ENCODE data around the gene ZNF3.
A peak's percentile ranks its signal among the peaks of the same experiment; 100 is the strongest.

Gene ZNF3

DNA sequence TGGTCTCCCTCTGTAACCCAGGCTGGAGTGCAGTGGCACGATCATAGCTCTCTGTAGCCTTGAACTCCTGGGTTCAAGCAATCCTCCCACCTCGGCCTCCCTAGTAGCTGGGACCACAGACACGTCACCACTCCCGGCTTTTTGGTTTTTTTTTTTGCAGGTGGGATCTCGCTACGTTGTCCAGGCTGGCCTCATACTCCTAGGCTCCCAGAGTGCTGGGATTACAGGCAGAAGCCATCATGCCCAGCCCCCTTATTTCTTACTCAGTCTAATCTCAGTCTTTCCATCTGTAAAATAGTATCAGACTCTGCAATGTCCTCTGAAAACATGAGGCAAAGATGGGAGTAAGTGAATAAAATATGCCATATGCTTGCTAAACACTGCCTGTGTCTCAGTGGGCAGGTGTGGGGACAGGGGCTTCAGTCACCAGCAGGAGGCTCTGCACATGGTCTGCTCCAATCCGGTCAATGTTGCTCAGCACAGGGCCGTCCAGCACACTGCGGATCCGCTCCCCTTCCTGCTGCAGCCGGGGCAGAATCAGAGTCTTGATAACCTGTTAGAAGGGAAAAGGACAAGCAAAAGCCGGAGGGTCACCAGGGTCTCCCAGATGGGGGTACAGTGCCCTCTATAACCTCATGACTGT lies 28.1 kb upstream of the ZNF3 start:
- DNase-seq (ENCODE audit: low spot score) = peak; percentile 59

- DNase-seq (ENCODE audit: low spot score) = no peak
Measured at GRCh38 chr7:100107890-100108289, 26.4 kb upstream of the ZNF3 start.

- DNase-seq (ENCODE audit: low spot score) = no peak
Measured at GRCh38 chr7:100107125-100107737, 25.7 kb upstream of the ZNF3 start.

GRCh38 chr7:100106633-100107032 lies 25.1 kb upstream of the ZNF3 start:
- DNase-seq (ENCODE audit: low spot score) = no peak

DNA sequence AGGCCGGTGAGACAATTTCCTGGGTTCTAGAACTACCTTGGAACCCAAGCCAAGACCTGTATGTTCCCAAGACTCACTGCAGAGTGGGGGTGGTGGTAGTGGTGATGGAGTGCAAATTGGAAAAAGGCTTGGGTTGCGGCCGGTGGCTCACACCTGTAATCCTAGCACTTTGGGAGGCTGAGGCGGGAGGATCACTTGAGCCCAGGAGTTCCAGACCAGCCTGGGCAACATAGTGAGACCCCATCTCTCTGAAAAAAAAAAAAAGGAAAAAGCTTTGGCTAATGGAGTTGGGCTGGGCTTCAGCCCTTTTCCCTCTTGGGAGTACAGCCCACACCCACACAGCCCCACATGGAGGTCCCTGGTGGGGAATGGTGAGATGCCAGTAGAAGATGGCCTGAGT lies 24.0 kb upstream of the ZNF3 start:
- no peak for DNase-seq (ENCODE audit: low spot score)

DNA sequence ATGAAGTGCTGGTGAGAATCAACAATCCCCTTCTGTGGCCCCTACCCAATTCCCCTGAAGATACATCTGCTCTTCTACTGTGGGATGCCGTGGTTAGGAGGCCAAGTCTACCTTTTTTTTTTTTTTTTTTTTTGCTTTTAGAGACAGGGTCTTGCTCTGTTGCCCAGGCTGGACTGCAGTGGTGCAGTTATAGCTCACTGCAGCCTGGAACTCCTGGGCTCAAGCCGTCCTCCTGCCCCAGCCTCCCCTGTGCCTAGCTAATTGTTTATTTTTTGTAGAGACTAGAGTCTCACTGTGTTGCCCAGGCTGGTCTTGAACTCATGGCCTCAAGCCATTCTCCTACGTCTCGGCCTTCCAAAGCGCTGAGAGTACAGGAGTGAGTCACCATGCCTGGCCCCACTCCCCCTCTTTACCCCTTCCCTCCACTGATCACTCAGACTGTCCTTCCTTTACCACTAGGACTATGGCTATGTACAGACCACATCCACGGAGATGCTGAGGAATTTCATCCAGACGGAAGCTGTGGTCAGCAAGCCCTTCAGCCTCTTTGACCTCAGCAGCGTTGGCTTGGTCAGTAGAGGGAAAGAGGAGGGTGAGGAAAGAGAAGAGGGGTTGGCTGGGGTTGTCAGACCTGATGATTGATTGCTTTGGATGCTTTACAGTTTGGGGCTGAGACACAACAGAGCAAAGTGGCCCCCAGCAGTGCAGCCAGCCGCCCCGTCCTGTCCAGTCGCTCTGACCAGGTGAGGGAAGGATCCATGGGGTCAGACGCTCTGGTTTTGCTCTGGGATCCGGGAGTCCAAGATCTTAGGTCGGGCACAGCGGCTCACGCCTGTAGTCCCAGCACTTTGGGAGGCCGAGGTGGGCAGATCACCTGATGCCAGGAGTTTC lies 21.7 kb upstream of the ZNF3 start:
- DNase-seq (ENCODE audit: low spot score) = no peak

GRCh38 chr7:100101016-100101862 lies 19.7 kb upstream of the ZNF3 start, which contains the start of the genes AP4M1 and MCM7:
Gene AP4M1 (plus strand): TSS chr7:100101643. CDS start chr7:100101715, 72 bp downstream.
Gene MCM7 (minus strand): TSS chr7:100101397. CDS start chr7:100101294, 103 bp downstream.
- DNase-seq (ENCODE audit: low spot score) = peak; percentile 99

GRCh38 chr7:100100420-100101015 lies 19.0 kb upstream of the ZNF3 start:
- DNase-seq (ENCODE audit: low spot score) = peak; percentile 97

- no peak for DNase-seq (ENCODE audit: low spot score)
Measured at GRCh38 chr7:100099452-100099851, 17.9 kb upstream of the ZNF3 start.

GRCh38 chr7:100098913-100099312 lies 17.4 kb upstream of the ZNF3 start:
- DNase-seq (ENCODE audit: low spot score) = no peak

GRCh38 chr7:100095704-100096103 lies 14.2 kb upstream of the ZNF3 start:
- DNase-seq (ENCODE audit: low spot score) = no peak

DNA sequence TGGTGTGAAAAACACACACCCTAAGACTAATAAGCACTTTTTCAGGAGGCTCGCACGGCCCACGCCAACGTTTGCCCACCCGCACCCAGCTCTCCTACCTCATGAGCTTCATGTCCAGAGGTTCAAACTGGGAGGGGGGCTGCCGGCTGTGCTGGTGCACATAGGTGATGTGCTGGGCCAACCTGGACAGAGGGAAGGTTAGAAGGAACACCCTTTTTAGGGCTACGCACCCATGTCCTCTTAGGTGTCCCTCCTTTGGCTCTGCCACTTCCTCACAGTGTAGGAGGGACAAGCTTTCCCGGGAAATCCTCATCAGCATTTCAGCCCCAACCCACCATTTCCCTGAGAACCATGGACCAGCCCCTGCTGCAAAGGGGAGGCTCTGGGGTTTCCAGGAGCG lies 13.8 kb upstream of the ZNF3 start:
- no peak for DNase-seq (ENCODE audit: low spot score)

DNA sequence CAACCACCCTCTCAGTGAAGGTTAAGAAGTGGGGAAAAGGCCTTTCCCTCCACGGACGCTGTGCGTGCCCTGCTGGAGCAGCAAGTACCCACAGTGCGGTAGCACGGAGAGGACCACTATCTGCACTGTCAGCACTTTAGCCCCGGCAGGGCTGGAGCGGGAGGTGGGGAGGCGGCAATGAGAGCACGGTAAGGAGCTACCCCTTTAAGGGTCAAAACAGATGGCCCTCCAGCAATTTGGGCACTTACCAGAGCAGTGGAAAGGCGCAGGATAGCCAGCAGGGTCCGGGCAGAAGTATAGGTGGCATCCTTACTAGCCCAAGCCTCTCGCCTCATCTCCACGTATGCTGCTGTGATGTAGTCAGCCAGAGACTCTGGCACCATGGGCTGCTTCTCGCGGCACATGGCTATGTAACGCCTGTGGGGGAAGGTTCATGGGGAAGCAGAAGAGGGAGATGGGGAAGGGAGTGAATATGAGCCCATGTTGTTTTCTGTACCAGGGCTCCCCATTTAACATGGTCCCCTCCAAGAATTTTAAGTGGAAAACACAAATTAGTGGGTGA lies 12.5 kb upstream of the ZNF3 start:
- DNase-seq (ENCODE audit: low spot score) = no peak

- DNase-seq (ENCODE audit: low spot score) = no peak
Measured at GRCh38 chr7:100093498-100093897, 12.0 kb upstream of the ZNF3 start.

GRCh38 chr7:100093054-100093453 lies 11.5 kb upstream of the ZNF3 start:
- DNase-seq (ENCODE audit: low spot score) = no peak

DNA sequence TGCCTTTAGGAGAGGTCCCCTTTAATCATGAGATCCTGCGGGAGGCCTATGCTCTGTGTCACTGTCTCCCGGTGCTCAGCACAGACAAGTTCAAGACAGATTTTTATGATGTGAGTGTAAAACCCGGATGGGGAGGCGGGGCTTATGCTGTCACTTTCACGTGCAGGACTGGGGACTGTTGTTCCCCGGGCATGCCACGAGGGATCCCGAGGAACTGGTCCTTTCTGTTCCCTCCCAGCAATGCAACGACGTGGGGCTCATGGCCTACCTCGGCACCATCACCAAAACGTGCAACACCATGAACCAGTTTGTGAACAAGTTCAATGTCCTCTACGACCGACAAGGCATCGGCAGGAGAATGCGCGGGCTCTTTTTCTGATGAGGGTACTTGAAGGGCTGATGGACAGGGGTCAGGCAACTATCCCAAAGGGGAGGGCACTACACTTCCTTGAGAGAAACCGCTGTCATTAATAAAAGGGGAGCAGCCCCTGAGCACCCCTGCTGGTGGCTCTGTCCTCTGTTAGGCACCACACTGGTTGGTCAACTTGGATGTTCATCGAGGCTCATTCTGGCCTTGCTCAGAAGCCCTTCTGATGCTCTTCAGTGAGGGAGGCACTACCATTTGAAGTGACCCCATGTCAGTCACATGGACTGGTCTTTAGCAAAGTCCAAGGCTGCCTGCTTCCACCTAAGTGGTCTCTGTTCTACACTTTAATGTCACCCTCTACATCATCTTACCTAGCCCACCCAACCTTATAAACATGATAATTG lies 10.1 kb upstream of the ZNF3 start:
- DNase-seq (ENCODE audit: low spot score) = no peak

DNA sequence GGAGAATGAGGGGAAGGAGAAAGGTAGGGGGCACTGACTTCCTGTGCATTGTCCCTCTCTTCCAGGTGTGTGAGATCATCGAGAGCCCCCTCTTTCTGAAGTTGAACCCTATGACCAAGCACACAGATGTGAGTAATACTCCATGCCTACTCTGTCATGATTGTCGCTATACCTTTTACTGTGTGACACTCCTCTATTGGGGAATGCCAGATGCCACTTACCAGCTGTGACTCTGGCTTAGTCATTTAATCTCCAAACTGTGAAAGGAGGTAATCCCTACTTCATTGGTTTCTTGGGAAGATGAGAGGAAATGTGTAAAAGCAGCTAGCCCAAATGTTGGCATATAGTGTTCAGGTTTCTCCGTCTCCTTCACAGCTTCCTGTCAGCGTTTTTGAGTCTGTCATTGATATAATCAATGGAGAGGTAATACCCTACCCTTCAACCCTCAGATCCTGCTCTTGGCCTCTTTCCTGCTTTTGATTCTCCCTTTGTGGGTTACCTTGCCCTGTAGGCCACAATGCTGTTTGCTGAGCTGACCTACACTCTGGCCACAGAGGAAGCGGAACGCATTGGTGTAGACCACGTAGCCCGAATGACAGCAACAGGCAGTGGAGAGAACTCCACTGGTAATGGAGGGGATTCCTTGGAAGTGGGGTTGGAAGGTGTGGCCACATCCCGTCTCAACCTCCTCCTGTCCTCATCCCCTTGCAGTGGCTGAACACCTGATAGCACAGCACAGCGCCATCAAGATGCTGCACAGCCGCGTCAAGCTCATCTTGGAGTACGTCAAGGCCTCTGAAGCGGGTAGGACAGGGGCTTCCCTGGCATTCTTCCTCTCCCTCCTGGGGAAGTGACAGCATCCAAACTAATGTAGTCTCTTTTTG lies 9.2 kb upstream of the ZNF3 start:
- DNase-seq (ENCODE audit: low spot score) = no peak

DNA sequence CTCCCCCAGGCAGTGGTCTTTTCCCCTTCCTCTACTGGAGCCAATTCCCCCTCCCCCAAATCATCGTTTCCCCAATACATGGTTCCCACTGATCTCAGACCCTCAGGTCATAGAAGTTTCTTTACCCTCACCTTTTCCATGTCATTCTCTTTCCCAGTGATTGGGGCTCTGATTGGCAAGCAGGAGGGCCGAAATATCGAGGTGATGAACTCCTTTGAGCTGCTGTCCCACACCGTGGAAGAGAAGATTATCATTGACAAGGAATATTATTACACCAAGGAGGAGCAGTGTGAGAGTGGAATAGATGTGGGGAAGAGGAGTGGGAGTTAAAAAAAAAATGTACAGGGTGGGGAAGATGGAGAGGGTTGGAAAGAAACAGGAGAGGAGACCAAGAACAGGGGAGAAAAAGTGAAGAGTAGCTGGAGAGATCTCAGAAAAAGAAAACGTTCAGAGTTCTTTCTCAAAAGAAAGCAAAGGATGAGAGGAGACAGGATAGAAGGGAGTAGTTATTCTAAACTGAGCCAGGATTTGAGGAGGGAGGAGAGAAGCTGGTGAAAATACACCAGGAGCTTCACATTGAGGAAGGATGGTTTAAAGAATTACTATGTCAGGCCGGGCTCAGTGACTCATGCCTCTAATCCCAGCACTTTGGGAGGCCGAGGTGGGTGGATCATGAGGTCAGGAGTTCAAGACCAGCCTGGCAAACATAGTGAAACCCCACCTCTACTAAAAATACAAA lies 8.1 kb upstream of the ZNF3 start:
- no peak for DNase-seq (ENCODE audit: low spot score)
